Endothelial cell of umbilical vein (primary cell): Measurements from ENCODE around the gene RNGTT. TPM values are rescaled to one million over a fixed set of nuclear protein-coding genes. Genes with fewer than 3 reads are reported as not detected.

Experiments used
- BruUV-seq: library from RNA; stranded (reverse); fragments of 400-500 nt; replicated peaks from 2 replicates; lab custom pipeline; 2021; lab: Mats Ljungman, UMichigan
- CTCF ChIA-PET: fragments of 300-600, 350-600 bp; sonication (Branson Sonifier 250); formaldehyde crosslinking; loops from one replicate; lab custom pipeline; 2021; ENCODE audit warnings: antibody characterized with exemption, inconsistent platforms; lab: Charles Lee
- POLR2A ChIA-PET: fragments of 300-600, 350-600 bp; sonication (Branson Sonifier 250); formaldehyde crosslinking; loops from one replicate; lab custom pipeline; 2021; ENCODE audit warnings: antibody characterized with exemption, inconsistent platforms; lab: Charles Lee
- DNase-seq: peaks from one replicate; pipeline ENCODE4 v3.0.0-alpha.2; 2011; ENCODE audit warnings: low read depth, low spot score
- FAIRE-seq: peaks from 2 replicates; lab custom pipeline; 2011; peaks lifted over from hg19 to GRCh38; lab: Jason Lieb, UNC
- H2AFZ ChIP-seq: 2 replicates; pipeline ENCODE4 v1.6.0; 2012; ENCODE audit warnings: low read depth, low read length, control low read depth, inconsistent platforms
- H3K27ac ChIP-seq: 2 replicates; pipeline ENCODE4 v1.5.1; 2011; ENCODE audit warnings: low read depth, mild to moderate bottlenecking, control low read depth, low read length, moderate library complexity; ENCODE audit not compliant: insufficient read depth
- H3K27me3 ChIP-seq, 2 experiments: 2 replicates each; pipeline versions ENCODE4 v1.6.0 to v1.6.1; 2011; ENCODE audit warnings: low read length in 2 of 2, mixed read lengths in 1 of 2; ENCODE audit not compliant: control insufficient read depth in 2 of 2, insufficient read depth in 2 of 2
- H3K36me3 ChIP-seq, 2 experiments: 2 replicates in 1 of 2; 3 replicates in 1 of 2; pipeline ENCODE4 v1.5.1; 2011; ENCODE audit warnings: low read length in 2 of 2, mild to moderate bottlenecking in 1 of 2, moderate library complexity in 1 of 2; ENCODE audit not compliant: control insufficient read depth in 2 of 2, insufficient read depth in 2 of 2; ENCODE audit errors: extremely low read depth in 1 of 2
- H3K4me1 ChIP-seq: 3 replicates; pipeline ENCODE4 v1.5.1; 2011; ENCODE audit warnings: mild to moderate bottlenecking, low read length; ENCODE audit not compliant: control insufficient read depth, insufficient read depth; ENCODE audit errors: extremely low read depth
- H3K4me2 ChIP-seq: 2 replicates; pipeline ENCODE4 v1.6.1; 2011; ENCODE audit warnings: low read length, control low read depth, mixed read lengths; ENCODE audit not compliant: insufficient read depth
- H3K4me3 ChIP-seq, 3 experiments: fragments of 200-600 bp in 1 of 3; sonication (generic), shearing (Covaris generic) in 1 of 3; replicated peaks in 1 of 3; 2 replicates each; pipeline ENCODE4 v1.5.1; 2011 to 2016; ENCODE audit warnings: control low read depth in 3 of 3, low read length in 3 of 3, mild to moderate bottlenecking in 2 of 3, inconsistent platforms in 1 of 3, low read depth in 1 of 3, moderate library complexity in 1 of 3; ENCODE audit not compliant: insufficient read depth in 1 of 3
- H3K79me2 ChIP-seq: 2 replicates; pipeline ENCODE4 v1.6.0; 2012; ENCODE audit warnings: low read length, inconsistent platforms; ENCODE audit not compliant: control insufficient read depth, insufficient read depth
- H3K9ac ChIP-seq: replicated peaks from 2 replicates; pipeline ENCODE3; 2011; ENCODE audit warnings: low read length, control low read depth; ENCODE audit not compliant: insufficient read depth; ENCODE audit errors: extremely low read depth
- H3K9me1 ChIP-seq: replicated peaks from 3 replicates; pipeline ENCODE4 v1.6.0; 2011; ENCODE audit warnings: mild to moderate bottlenecking, low read length; ENCODE audit not compliant: control insufficient read depth, insufficient read depth; ENCODE audit errors: extremely low read depth
- H3K9me3 ChIP-seq: replicated peaks from 2 replicates; pipeline ENCODE4 v1.5.1; 2012; ENCODE audit warnings: low read length, inconsistent platforms; ENCODE audit not compliant: control insufficient read depth, insufficient read depth
- H4K20me1 ChIP-seq: replicated peaks from 2 replicates; pipeline ENCODE3; 2011; ENCODE audit warnings: mild to moderate bottlenecking, low read length; ENCODE audit not compliant: control insufficient read depth, insufficient read depth; ENCODE audit errors: extremely low read depth
- EZH2 ChIP-seq: IDR thresholded peaks from 2 replicates; pipeline ENCODE4 v1.6.1; 2012; ENCODE audit warnings: borderline replicate concordance, low read depth, mild to moderate bottlenecking, moderate library complexity, low read length, inconsistent platforms; ENCODE audit not compliant: severe bottlenecking
- FOS ChIP-seq: IDR thresholded peaks from 2 replicates; pipeline ENCODE4 v1.6.1; 2011; ENCODE audit warnings: mild to moderate bottlenecking, low read length, moderate library complexity, borderline replicate concordance; ENCODE audit not compliant: insufficient read depth
- GATA2 ChIP-seq: IDR thresholded peaks from 2 replicates; pipeline ENCODE4 v1.7.0; 2011; ENCODE audit warnings: low read depth, mild to moderate bottlenecking, moderate library complexity, mixed read lengths, low read length; ENCODE audit not compliant: insufficient read length, insufficient read depth
- JUN ChIP-seq: IDR thresholded peaks from 2 replicates; pipeline ENCODE4 v1.6.1; 2011; ENCODE audit warnings: borderline replicate concordance, low read depth; ENCODE audit not compliant: insufficient read length, insufficient read depth
- MYC ChIP-seq: IDR thresholded peaks from one replicate; pipeline ENCODE4 v1.6.1; 2011; ENCODE audit warnings: mild to moderate bottlenecking, low read depth, low read length
- POLR2A ChIP-seq: IDR thresholded peaks from 2 replicates; pipeline ENCODE4 v1.6.1; 2012; ENCODE audit warnings: low read depth, mild to moderate bottlenecking, control low read depth, low read length
- POLR2AphosphoS5 ChIP-seq: IDR thresholded peaks from 2 replicates; pipeline ENCODE4 v1.6.1; 2012; ENCODE audit warnings: low read depth, mild to moderate bottlenecking, control low read depth, low read length, moderate library complexity; ENCODE audit not compliant: insufficient read depth
- dilution Hi-C: fragments of 300-500 bp; cut with MboI; formaldehyde crosslinking; loops from one replicate; pipeline ENCODE4 v1.15.0; 2019; ENCODE audit warnings: low sequenced_read_pairs; ENCODE audit not compliant: extremely low pct_ligation_motif_present
- intact Hi-C: fragments of 100-400 bp; cut with micrococcal nuclease; formaldehyde crosslinking; loops from one replicate; pipeline ENCODE4 v1.10.0; 2022
- polyA plus RNA-seq, 4 experiments: library from polyadenylated mRNA; depleted of rRNA in 3 of 4; stranded (reverse) in 3 of 4; unstranded in 1 of 4; fragments of >200 nt; gene quantifications; 2 replicates each; pipeline versions ENCODE4 v1.2.1 to v1.2.3, GENCODE V29; 2011 to 2012; ENCODE audit warnings: missing spikeins in 1 of 4
- total RNA-seq: library from RNA; stranded (reverse); gene quantifications from 2 replicates; pipeline ENCODE4 v1.2.3, GENCODE V29; 2021
- TF ChIP-seq, protein P1 (sequence below), 2 donors: IDR thresholded peaks; 1 replicate in 1 of 2; 2 replicates in 1 of 2; pipeline ENCODE4 v1.5.1; 2011; ENCODE audit warnings: low read length in 2 of 2, mild to moderate bottlenecking in 2 of 2, moderate library complexity in 2 of 2, control low read depth in 1 of 2, inconsistent platforms in 1 of 2, low read depth in 1 of 2; ENCODE audit not compliant: insufficient read depth in 1 of 2; ENCODE audit errors: extremely low read depth in 1 of 2
- TF ChIP-seq, protein P2 (sequence below): IDR thresholded peaks from 2 replicates; pipeline ENCODE4 v1.6.1; 2011; ENCODE audit not compliant: insufficient read depth, insufficient read length

Gene RNGTT
- total and polyA plus RNA-seq, 2 donors (not counting 3 experiments of a cell fraction or from before 2014, with no cell fraction given), result 2.1 to 13.1 TPM

DNA sequence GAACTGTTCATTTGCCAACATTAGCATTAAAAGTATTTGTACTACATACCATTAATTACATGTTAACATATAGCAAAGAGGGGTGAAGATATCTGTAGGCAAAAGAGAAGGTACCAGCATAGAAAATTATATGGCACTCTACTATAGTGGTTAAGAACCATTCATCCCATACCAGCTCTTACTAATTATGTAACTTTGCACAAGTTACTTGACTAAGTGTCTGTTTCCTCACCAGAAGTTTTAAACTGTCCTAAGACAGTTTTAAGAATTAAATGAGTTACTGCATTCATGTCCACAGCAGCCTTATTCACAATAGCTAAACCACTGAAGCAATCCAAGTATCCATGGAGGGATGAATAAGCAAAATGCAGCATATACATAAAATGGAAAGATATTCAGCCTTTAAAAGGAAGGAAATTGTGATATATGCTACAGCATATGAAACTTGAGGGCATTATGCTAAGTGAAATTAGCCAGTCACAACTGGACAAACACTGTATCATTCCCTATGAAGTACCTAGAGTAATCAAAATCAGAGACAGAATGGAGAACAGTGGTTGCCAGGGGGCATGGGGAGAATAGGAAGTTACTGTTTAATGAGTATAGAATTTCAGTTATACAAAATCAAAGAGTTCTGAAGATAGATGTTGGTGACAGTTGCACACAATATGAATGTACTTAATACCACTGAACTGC, 98.9 kb downstream of the RNGTT start:
- Histone ChIP-seq H3K27me3 (no peaks in the 10 kb centered on the region), H3K4me3 (no peak overlapping the region), H3K36me3 (no peaks in the 10 kb centered on the region), H3K79me2 (no peaks in the 10 kb centered on the region), H3K9me3 (no peaks in the 10 kb centered on the region), H2AFZ (no peak overlapping the region), H4K20me1 (no peaks in the 10 kb centered on the region), H3K9ac (no peak overlapping the region), H3K27ac (no peak overlapping the region), H3K9me1 (no peaks in the 10 kb centered on the region), H3K4me1 (peaks cover 23% of the 10 kb centered on the region), H3K4me2 (no peak overlapping the region)
- FAIRE-seq (no peak), DNase-seq (no peak)
- POLR2A ChIA-PET, result no interaction called here
- no TSS peak for BruUV-seq
- no peak for TF ChIP-seq POLR2A
- no peak for TF ChIP-seq POLR2AphosphoS5
- no peak for TF ChIP-seq GATA2
- no peak for TF ChIP-seq MYC
- TF ChIP-seq, protein P1, sequence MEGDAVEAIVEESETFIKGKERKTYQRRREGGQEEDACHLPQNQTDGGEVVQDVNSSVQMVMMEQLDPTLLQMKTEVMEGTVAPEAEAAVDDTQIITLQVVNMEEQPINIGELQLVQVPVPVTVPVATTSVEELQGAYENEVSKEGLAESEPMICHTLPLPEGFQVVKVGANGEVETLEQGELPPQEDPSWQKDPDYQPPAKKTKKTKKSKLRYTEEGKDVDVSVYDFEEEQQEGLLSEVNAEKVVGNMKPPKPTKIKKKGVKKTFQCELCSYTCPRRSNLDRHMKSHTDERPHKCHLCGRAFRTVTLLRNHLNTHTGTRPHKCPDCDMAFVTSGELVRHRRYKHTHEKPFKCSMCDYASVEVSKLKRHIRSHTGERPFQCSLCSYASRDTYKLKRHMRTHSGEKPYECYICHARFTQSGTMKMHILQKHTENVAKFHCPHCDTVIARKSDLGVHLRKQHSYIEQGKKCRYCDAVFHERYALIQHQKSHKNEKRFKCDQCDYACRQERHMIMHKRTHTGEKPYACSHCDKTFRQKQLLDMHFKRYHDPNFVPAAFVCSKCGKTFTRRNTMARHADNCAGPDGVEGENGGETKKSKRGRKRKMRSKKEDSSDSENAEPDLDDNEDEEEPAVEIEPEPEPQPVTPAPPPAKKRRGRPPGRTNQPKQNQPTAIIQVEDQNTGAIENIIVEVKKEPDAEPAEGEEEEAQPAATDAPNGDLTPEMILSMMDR (IDR thresholded peaks at IDR 0.05; ENCODE audit: extremely low read depth in 1 of 2, insufficient read depth in 1 of 2, low read depth in 1 of 2, low read length in 2 of 2), result no peak
- no peak for TF ChIP-seq EZH2
- no peak for TF ChIP-seq FOS
- TF ChIP-seq, protein P2, sequence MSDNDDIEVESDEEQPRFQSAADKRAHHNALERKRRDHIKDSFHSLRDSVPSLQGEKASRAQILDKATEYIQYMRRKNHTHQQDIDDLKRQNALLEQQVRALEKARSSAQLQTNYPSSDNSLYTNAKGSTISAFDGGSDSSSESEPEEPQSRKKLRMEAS, result no peak
- TF ChIP-seq JUN, result no peak
- CTCF ChIA-PET, result interaction anchor here (1.3 kb wide), 1 partner anchor 54 kb away, joined by 3 read pairs; no protein-coding TSS in a partner anchor
- dilution Hi-C loops, result no loop called here
- intact Hi-C loops, result loop anchor here (5.0 kb wide), 1 partner anchor 838 kb away; no protein-coding TSS in a partner anchor
